ENCODE data around the gene ZNF584.

DNA sequence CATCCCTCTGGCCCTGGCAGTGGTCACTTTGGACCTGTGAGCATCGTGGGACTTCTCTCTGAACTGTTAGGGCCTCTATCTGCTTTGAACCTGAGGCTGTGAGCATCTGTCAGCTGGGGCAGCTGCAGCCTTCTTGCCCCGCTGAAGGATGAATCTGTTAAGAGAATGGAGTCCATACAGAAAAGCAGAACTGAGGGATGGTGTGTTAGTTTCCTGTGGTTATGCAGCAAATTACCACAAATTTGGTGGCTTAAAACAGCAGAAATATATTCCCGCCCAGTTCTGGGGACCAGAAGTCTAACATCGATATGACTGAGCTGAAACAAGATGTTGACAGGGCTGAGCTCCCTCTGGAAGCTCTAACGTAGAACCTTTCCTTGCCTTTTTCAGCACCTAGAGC lies 44.3 kb upstream of the ZNF584 start:
- TF ChIP-seq CTCF (conservative IDR thresholded peaks at IDR 0.05) (no peak), EZH2 (IDR thresholded peaks at IDR 0.05; ENCODE audit: low read depth) (no peak)
